HG02852 (cell line): ENCODE data around the gene CEMP1.
"Not testable (repeated sequence)": the region's sequence is repeated elsewhere in the genome, so short reads cannot be mapped to it uniquely, and the experiment has no call there.

ENCODE experiments used
- ATAC-seq: cut with Tn5 transposase; IDR thresholded peaks from one replicate; pipeline ENCODE4 v1.9.1; 2021; ENCODE audit warnings: mild to moderate bottlenecking, moderate library complexity; ENCODE audit not compliant: unreplicated experiment

Gene CEMP1

DNA sequence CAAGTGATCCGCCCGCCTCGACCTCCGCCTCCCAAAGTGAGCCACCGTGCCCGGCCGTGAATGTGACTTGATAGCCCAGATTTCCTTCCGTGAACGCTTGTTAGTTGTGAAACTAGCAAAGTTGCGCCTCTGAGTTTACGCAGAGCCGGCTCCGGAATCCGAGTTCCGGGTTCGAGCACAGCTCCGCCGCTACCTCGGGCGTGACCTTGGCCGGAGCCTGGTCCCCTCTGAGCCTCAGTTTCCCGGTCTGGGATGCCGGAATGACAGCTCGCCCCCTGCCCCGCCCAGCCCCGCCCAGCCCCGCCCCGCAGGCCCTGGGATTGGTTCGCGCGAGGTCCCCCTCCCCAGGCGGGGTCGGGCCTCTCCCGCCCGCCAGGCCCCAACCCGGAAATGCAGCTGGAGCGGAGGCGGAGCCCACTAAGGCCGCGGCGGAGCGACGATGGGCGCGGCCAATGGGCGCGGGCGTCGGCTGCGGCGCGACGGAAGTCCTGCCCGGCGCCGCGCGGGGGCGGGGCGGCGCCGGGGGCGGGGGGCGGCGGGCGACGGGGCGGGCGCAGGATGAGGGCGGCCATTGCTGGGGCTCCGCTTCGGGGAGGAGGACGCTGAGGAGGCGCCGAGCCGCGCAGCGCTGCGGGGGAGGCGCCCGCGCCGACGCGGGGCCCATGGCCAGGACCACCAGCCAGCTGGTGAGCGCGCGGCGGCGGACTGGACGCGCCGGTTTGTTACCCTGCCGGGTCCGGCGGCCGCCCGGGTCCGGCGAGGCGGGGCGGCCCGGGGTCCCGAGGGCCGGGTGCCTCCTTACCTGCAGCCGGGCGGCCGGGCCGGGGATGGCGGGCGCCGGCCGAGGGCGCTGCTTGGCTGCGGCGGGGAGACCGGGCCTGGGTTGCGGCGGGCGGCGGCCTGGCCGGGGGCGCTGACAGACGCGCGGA, 6.5 kb upstream of the CEMP1 start, which contains the start of gene PDPK1:
Gene PDPK1, plus strand, starts transcription at position 571 of the 929 bp plus-strand sequence. Its CDS starts 92 bp downstream, at position 663.
- ATAC-seq = peak; percentile 84

DNA sequence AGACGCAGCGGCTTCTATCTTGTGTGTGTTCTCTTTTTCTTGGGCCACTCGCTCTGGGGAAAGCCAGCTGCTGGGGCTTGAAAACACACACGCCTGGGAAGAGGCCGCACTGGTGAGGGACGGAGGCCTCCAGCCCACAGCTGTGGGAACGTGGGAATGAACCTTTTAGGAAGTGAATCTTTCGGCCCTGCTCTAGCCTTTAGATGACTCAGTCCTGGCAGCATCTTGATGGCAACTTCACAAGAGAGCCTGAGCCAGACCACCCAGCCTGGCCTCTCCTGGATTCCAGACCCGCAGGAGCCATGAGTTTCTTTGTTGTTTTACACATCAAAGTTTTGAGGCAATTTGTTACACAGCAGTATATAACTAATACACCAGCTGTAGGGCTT, 4.4 kb upstream of the CEMP1 start:
- no peak for ATAC-seq

DNA sequence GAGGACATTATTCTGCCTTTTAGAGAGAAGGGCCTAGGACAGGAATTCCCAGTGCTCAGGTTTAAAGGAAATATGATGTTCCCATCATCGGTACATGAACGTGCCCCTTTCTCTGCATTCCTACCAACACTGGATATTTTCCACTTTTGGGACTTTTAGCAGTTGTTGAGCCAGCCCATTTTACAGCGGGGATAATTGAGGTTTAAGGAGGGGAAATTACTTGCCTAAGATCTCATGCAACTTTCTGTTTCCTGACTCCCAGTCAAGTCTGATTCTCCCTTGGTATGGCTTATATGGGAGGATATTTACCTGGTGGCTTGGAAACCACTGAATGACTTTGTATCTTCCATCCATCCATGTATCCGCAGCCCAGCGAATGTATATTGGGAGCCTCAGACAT, 3.1 kb upstream of the CEMP1 start:
- ATAC-seq = not testable (repeated sequence)

DNA sequence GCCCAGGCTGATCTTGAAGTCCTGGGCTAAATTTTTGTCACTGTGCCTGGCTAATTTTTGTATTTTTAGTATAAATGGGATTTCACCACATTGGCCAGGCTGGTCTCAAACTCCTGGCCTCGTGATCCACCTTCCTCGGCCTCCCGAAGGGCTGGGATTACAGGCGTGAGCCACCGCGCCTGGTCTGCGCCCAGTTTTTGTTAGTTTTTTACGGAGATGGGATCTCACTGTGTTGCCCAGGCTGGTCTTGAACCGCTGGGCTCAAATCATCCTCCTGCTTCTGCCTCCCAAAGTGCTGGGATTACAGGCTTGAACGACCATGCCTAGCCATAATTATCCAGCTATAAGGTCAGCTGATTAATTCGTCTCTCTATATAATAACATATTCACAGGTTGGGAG, 2.7 kb upstream of the CEMP1 start:
- no peak for ATAC-seq

DNA sequence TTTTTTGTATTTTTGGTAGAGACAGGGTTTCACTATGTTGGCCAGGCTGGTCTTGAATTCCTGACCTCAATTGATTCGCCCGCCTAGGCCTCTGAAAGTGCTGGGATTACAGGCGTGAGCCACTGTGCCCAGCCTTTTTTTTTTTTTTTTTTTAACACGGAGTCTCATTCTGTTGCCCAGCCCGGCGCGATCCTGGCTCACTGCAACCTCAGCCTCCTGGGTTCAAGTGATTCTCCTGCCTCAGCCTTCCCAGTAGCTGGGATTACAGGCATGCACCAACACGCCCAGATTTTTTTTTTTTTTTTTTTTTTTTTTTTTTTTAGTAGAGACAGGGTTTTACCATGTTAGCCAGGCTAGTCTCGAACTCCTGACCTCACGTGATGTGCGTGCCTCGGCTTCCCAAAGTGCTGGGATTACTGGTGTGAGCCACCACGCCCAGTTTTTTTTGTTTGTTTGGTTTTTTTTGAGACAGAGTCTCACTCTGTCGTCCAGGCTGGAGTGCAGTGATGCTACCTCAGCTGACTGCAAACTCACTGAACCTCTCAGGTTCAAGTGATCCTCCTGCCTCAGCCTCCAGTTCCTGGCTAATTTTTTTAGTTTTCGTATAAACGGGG, 2.0 kb upstream of the CEMP1 start:
- not testable (repeated sequence) for ATAC-seq

DNA sequence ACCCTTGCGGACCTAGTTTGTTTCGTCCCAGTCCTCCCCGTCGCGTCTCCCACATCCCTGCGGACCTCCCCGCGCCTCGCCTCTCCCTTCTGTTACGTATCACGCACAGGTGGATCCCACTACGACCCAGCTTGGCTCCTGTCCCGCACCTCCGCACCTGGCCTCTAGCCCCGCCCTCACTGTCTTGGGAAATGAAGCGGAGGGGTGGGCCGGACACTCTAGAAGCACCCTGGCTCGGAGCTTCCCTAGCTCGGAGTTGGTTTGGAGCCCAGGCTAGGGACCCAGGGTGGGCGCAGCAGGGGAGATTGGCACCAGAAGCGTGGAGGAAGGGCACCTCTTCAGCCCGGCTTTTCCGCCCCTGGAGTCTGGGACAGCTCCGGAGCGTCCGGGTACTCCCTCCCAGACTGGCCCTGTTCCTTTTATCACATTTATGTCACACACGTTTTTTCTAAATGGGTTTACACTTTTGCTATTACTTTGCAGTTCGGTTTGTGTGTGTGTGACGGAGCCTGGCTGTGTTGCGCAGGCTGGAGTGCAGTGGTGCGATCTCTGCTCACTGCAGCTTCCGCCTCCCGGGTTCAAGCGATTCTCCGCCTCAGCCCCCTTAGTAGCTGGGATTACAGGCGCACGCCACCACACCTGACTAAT, 1.4 kb upstream of the CEMP1 start:
- ATAC-seq = no peak

DNA sequence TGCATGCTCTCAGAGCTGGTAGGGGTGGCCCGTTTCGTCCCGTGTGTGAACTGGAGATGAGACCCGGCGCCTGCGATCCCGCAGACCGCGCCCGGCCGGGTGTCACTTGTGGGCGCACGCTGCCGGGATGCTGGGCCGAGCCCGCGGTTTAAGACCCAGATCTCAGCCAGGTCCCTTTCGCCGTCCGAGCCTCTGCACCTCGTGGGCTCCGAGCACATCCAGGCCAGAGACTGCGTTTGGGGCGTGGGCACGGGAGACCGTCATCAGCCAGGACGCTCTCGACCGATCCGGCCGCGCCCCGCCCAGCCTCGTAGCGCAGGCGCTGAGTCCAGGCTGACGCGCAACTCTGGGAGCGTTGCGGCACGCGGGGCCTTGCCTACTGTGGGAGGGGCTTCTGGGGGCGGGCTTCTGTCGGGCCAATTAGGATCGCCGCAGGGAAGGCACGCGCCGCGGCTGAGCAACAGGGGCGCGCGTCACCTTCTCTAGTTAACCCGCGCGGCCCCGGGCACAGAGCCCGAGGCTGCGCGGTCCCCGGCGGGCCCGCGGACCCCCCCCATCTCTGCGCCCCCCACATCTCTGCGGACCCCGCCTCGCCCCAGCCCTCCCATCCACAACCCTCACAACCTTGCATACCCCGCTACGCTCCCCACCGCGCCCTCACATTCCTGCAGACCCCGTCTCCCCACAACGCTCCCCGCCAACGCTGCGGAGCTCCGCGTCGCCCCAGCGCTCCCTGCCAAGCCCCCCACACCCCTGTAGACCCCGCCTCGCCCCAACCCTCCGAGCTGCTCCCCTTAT, 687 bp upstream of the CEMP1 start:
- ATAC-seq = peak; percentile 87

DNA sequence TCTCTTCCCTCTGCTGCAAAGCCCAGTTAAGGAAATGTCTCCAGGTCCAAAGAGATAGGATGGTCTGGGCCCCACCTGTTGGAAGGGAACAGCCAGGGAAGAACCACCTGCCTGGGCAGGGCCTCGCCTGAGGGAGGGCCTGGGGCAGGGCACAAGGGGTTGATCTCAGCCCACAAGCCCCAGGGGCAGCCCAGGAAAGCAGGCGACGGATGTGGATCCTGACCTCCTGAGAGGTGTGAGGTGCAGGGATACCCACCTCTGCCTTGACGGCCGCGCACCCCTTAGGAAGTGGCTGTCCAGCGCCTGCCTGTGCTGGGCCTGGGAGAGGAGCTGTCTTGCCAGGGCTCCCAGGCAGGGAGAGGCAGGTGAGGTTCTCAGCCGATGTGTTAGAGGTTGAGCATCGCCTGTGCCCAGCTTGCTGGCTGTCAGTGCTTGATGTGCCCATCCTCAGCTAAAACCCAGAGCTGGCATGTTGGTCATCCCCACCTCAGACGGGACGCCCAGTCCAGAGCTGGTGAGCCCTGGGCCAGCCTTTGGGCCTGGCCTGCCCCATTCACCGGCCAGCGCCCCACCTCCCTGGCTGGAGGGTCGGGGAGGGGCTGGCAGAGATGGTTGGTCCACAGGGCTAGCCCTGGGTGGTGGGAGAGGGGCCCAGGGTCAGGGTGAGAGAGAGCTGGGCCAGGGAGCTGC, 434 bp downstream of the CEMP1 start:
- no peak for ATAC-seq

DNA sequence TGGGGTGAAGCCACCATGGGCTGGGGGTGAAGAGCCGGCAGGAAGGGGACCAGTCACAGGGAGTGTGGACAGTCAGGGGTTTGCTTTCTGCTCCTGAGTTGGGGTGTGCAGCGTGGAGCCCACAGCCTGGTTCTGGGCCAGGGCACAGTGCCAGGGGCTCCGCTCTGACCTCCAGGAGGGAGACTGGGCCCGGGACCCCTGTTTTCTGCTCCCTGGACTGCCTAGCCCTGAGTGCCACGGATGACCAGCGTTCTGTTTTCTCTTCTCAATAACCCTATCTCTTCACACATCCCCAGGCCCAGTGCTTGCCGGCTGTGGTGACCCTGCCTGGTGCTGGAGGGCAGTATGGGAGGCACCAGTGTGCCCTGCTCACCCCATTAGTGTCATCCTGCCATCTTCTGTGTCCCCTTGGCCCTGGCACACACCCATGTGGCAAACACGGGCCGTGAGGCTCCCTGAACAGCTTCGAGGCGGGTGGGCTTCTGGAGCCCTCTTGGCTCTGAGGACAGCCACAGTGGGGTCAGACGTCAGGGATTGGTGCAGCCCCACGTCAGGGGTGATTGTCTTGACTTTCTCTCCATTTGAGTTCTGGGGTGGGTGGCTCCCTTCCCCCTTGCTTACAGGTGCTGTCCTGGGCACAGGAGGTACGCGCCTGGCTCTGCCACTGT, 1.1 kb downstream of the CEMP1 start:
- ATAC-seq = no peak

DNA sequence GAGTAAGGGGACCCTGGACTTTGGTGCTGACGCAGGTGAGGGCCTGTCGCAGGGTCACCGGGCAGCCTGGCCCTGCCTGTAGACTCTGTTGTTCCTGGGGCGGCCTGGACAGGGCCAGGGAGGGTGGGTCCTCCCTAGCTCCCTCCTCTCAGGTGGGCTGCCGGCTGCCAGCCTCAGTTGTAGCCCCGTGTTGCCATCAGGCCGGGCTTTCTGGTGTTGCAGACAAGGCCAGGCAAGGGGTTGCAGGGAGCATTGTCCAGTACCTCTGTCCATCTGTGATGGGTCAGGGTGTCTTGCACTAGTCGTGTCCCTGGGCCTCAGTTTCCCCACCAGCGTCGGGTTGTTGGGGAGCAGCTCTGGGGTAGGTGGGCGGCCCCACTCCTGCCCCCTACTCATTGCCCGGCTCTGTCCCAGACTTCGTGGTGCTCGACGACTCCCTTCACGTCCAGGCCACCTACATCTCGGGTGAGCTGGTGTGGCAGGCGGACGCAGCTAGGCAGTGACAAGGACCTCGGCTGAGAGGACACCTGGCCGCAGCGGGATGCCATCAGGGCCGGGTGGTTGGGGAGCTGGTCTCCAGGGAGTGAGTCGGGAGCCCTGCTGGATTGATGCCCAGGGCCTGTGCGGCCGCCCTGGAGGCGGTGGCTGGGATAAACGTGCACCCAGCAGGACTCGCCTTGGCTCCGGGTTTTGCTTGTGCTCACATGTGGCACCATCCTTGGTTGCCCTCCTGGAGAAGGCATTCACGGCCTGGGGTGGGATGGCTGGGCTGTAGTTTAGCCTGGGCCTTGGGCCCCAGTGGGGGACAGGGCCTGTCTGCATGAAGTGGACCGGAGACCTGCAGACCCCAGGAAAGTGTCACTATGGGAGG, 1.9 kb downstream of the CEMP1 start:
- no peak for ATAC-seq

DNA sequence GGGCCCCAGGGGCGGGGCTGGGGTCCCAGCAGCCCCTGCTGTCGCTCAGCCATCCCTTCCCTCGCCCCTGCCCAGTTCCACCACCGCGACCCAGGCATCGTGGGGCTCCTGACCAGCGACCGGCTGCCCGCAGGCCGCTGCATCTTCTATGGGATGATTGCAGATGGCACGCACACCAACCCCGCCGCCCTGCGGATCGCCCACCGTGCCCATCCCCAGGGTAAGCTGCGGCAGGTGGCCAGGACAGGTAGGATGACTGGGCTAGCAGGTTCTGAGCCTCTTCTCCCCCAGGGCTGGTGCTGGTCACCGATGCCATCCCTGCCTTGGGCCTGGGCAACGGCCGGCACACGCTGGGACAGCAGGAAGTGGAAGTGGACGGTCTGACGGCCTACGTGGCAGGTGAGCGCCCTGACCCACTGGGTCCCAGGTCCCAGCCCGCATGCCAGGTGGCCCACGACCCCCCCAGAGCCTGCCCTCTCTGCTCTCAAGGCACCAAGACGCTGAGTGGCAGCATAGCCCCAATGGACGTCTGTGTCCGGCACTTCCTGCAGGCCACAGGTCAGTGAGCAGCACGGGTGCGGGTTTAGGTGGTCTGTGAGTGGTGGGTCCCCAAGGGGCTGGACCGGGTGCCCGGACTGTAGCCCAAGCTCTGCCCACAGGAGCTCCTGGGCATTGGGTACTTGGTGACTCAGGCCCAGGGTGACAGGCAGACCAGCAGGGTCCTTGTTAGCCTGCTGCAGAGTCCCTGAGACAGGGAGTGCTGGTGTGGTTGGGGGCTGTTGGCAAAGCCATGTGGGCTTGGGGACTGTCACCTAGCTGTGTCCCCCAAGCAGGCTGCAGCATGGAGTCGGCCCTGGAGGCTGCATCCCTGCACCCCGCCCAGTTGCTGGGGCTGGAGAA, 2.8 kb downstream of the CEMP1 start:
- no peak for ATAC-seq

DNA sequence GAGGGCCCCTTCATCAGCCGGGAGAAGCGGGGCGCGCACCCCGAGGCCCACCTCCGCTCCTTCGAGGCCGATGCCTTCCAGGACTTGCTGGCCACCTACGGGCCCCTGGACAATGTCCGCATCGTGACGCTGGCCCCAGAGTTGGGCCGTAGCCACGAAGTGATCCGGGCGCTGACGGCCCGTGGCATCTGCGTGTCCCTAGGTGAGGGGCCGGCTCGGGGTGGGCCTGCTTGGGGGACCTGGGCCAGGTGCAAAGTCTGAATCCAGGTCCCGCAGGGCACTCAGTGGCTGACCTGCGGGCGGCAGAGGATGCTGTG, 3.5 kb downstream of the CEMP1 start:
- no peak for ATAC-seq

DNA sequence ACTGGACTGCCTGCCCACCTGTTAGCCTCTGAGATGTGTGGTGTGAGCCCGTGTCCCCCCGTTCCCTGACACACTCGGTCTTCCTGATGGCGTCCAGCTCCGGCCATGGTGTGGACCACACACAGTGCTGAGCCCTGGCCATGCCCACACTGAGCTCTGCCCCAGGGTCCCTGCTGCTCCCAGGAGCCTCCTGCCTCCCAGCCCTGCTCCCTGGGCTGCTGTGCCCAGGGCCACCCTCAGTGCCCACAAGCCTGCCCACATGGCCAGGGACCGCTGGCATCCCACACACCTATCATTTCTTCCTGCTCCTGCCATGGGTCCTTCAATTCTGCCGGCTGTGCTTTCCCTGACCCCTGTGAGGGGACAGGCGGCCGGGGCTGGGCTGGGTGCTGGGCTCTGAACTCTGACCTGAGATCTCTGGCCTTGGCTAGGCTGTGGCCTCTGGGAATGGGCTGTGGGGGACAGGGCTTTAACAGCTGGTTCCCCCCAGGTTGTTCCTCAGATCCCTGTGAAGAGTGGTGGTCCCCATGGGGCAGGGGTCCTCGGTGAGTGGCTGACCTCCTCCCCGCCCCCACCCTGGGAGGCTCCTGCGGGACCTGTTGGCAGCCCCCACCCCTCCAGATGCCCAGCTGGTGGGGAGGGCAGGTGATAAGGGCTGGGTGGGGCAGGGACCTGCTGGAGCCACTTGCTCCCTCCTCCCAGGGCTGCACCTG, 4.0 kb downstream of the CEMP1 start:
- no peak for ATAC-seq

DNA sequence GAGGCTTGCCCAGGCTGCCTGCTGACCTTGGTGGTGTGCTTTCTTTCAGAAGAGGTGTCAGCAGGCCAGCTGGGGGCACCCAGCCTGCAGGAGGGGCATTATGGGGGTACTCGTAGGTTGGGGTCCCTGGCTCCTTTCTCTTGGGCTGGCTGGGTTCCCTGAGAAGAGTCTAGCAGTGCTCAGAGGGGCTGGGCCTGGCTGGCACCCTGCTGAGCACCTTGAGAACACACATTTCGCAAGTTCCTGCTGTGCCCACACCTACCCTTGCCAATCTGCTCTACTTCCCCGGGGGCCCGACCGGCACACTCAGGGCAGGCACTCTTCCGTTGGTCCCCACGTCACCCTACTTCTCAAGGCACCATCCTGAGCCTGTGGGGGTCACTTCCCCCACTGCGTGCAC, 5.1 kb downstream of the CEMP1 start:
- no peak for ATAC-seq

DNA sequence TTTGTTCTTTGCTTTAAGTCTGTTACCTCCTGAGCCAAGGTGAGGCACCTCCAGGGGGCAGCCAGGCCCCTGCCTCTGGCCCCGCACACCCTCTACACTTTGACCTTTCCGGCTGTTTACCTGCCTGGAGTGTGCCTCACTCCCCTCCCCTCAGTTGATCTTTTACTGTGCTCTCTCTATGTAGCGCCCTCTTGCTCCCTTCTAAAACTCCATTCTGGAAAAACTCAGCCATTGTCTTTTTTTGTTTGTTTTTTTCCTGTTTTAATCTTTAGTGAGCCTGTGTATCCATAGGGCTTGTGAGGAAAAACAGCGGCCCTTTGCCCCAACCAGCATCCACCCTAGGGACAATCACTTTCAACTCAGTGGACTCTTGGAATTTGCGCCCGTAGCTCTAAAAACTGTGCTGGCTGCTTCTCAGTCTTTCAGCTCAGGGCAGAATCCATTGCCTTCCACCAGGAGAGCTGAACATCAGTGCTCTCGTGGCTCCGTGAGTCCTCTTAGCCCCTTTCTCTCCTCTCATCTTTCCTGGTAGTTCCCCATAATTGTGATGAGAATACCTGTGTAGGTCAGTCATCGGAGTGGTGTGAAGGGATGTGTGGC, 6.8 kb downstream of the CEMP1 start:
- ATAC-seq = no peak

DNA sequence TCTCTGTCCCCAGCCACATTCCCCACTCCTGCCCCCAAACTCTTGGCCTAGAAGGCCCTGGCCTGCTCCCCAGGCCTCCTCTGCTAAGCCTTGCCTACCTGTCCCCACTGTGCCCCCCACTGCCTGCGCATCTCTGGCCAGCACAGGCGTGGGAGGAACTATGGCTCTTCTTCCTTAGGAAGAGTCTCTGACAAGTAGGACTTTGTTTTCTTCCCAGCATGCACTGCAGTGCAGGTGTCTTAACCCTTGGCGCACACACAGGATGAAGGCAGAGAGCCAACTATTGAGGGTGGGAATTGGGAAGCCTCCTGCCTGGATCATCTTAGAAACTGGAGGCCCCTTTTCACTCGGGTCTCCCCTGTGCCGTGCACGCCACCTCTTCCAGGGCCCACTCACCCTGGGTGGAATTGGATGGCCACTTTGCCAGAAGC, 7.4 kb downstream of the CEMP1 start:
- no peak for ATAC-seq
